DND-41 (cell line): ENCODE data around the gene MICAL2.

Experiments
- ATAC-seq: fragments of 200-7000 bp; cut with Tn5 transposase; 3 replicates; pipeline ENCODE4 v1.9.1; 2021; ENCODE audit warnings: low read depth; ENCODE audit not compliant: insufficient read depth
- DNase-seq: peaks from one replicate; pipeline ENCODE4 v3.0.0-alpha.2; 2020
- H2AFZ ChIP-seq: 2 replicates; pipeline ENCODE4 v1.6.0; 2012; ENCODE audit warnings: low read depth, low read length
- H3K27ac ChIP-seq: 2 replicates; pipeline ENCODE4 v1.5.1; 2012; ENCODE audit warnings: low read length, inconsistent platforms
- H3K27me3 ChIP-seq: fragments of 200-600 bp; sonication (generic); 2 replicates; pipeline ENCODE4 v1.6.0; 2012; ENCODE audit warnings: low read length, mild to moderate bottlenecking, inconsistent platforms; ENCODE audit not compliant: insufficient read depth, poor library complexity
- H3K36me3 ChIP-seq: 2 replicates; pipeline ENCODE4 v1.5.1; 2012; ENCODE audit warnings: low read length, inconsistent platforms; ENCODE audit not compliant: insufficient read depth
- H3K4me1 ChIP-seq: 2 replicates; pipeline ENCODE4 v1.5.1; 2012; ENCODE audit warnings: mild to moderate bottlenecking, low read length; ENCODE audit not compliant: insufficient read depth
- H3K4me2 ChIP-seq: 2 replicates; pipeline ENCODE4 v1.6.0; 2012; ENCODE audit warnings: mild to moderate bottlenecking, moderate library complexity, low read length, inconsistent platforms; ENCODE audit not compliant: insufficient read depth
- H3K4me3 ChIP-seq, 2 experiments: fragments of 200-600 bp in 1 of 2; shearing (Covaris generic) in 1 of 2; 2 replicates each; pipeline ENCODE4 v1.5.1; 2012 to 2016; ENCODE audit warnings: inconsistent platforms in 2 of 2, low read length in 2 of 2, mild to moderate bottlenecking in 2 of 2, low read depth in 1 of 2, moderate library complexity in 1 of 2
- H3K79me2 ChIP-seq: 2 replicates; pipeline ENCODE4 v1.6.0; 2012; ENCODE audit warnings: low read length, inconsistent platforms; ENCODE audit not compliant: insufficient read depth
- H3K9ac ChIP-seq: 2 replicates; pipeline ENCODE4 v1.6.0; 2012; ENCODE audit warnings: low read depth, mild to moderate bottlenecking, inconsistent platforms, low read length, moderate library complexity
- H3K9me3 ChIP-seq: 2 replicates; pipeline ENCODE4 v1.5.1; 2012; ENCODE audit warnings: low read length, moderate library complexity, mild to moderate bottlenecking, inconsistent platforms; ENCODE audit not compliant: insufficient read depth, severe bottlenecking
- H4K20me1 ChIP-seq: 2 replicates; pipeline ENCODE4 v1.6.0; 2012; ENCODE audit warnings: low read length; ENCODE audit not compliant: insufficient read depth
- EZH2 ChIP-seq: IDR thresholded peaks from 3 replicates; pipeline ENCODE4 v1.6.1; 2012; ENCODE audit warnings: borderline replicate concordance, low read depth, mild to moderate bottlenecking, moderate library complexity, low read length, inconsistent platforms; ENCODE audit not compliant: severe bottlenecking
- TF ChIP-seq, protein P1 (sequence below): IDR thresholded peaks from 2 replicates; pipeline ENCODE4 v1.5.1; 2012; ENCODE audit warnings: borderline replicate concordance, low read length, moderate library complexity, mild to moderate bottlenecking; ENCODE audit not compliant: poor library complexity, severe bottlenecking; ENCODE audit errors: extremely low read depth

Gene MICAL2

DNA sequence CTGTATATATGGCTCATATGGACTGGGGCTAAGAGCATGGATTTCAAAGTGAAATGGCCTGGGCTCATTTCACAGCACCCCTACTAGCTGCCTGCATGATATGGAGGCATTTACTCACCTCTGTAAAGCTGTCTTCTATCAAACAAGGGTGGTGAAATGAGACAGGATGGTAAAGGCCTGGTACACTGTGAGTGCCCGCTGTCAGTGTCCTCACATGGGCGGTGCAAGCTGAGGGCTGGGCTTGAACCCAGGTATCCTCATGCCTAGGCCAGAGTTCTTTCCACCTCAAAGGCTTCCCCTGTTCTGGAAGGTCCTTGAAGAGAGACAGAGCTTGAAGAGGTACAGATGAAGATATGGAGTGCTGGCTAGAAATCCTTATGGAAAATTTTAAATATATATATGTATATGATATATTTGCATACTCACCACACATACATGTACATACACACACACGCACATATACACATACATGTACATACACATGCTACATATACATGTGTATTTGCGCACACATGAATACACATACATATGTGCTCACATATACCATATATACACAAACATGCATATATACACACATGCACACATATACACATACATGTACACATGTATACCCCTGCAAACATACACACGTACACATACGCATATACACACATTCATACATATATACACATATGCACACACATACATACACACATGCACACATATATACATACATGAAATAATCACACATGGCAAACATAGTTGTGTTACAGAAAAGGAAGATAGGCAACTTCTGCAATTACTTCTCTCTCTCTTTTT, 44.7 kb downstream of the MICAL2 start:
- Histone ChIP-seq H3K9me3 (no peaks in the 10 kb centered on the region), H3K4me2 (no peak overlapping the region), H3K27ac (no peak overlapping the region), H3K27me3 (no peaks in the 10 kb centered on the region), H3K79me2 (no peaks in the 10 kb centered on the region), H3K4me3 (no peak overlapping the region), H3K9ac (no peak overlapping the region), H3K4me1 (peaks cover 19% of the 10 kb centered on the region), H2AFZ (no peak overlapping the region), H3K36me3 (no peaks in the 10 kb centered on the region), H4K20me1 (no peaks in the 10 kb centered on the region)
- DNase-seq (no peak), ATAC-seq (no peak)
- TF ChIP-seq EZH2 = no peak
- TF ChIP-seq, protein P1, sequence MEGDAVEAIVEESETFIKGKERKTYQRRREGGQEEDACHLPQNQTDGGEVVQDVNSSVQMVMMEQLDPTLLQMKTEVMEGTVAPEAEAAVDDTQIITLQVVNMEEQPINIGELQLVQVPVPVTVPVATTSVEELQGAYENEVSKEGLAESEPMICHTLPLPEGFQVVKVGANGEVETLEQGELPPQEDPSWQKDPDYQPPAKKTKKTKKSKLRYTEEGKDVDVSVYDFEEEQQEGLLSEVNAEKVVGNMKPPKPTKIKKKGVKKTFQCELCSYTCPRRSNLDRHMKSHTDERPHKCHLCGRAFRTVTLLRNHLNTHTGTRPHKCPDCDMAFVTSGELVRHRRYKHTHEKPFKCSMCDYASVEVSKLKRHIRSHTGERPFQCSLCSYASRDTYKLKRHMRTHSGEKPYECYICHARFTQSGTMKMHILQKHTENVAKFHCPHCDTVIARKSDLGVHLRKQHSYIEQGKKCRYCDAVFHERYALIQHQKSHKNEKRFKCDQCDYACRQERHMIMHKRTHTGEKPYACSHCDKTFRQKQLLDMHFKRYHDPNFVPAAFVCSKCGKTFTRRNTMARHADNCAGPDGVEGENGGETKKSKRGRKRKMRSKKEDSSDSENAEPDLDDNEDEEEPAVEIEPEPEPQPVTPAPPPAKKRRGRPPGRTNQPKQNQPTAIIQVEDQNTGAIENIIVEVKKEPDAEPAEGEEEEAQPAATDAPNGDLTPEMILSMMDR = no peak

DNA sequence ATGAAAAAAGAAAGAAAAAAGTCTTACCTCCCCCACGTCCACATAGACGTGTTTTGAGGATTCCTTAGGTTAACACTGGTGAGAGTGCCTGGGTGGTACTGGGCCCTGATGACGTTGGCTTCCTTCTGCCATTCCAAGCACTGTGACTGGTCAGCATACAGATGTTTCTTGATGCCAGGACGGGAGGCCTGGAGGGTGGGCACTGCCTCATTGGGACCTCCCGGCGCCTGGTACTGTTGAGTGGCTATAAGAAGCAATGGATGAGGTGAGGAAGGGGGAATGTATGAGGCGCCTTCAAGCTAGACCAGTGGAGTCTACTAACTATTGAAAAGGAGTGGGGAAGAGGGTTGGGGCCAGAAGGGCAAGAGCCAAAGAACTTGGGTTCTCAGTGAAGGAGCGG, 45.3 kb downstream of the MICAL2 start:
- H3K9ac ChIP-seq = no peak overlapping the region
- H3K79me2 ChIP-seq = no peaks in the 10 kb centered on the region
- H3K4me3 ChIP-seq = no peak overlapping the region
- TF ChIP-seq, protein P1 = no peak
- no peak for TF ChIP-seq EZH2
- no peaks in the 10 kb centered on the region for H4K20me1 ChIP-seq
- ATAC-seq (no peak), DNase-seq (no peak)
- no peak overlapping the region for H3K27ac ChIP-seq
- H3K9me3 ChIP-seq = no peaks in the 10 kb centered on the region
- peaks cover 19% of the 10 kb centered on the region for H3K4me1 ChIP-seq
- no peaks in the 10 kb centered on the region for H3K36me3 ChIP-seq
- no peak overlapping the region for H2AFZ ChIP-seq
- no peaks in the 10 kb centered on the region for H3K27me3 ChIP-seq
- H3K4me2 ChIP-seq = no peak overlapping the region

DNA sequence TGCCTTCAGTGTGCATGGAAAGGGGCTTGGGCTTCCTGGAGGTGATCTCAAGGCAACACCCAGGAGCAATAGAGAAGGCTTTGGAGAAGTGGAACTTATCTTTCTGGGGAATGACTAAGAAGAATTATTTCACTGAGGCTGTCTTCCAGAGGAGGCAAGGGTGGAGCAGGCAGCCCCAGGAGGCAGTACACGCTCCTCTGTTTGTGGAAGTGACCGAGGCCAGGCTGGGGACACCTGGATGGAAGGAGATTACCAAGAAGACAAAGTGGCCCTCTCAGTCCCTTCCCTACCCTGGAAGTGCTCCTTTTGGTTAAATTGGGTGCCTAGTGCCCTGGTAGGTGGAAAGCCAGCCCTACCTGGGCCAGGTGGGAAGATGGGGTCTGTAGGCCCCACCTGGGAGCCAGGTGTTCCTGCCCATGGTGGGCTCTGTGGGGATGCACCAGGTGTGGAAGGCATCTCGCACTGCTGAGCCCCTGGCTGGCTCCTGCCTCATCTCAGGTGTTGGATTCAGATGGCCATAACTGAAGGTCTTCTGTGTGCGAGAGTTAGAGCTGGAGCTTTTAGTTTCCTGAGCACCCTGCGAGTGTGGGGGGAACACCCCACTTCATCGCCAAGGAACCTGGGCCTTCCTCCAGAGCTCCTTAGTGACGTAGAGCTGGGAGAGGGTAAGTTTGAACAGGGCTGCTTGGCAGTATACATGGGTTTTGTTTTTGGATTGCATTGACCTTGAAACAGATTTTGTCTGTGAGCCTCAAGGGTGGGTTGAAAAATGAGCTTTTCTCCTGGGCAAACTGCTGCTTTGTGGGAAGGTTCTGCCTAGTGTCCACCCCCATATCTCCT, 46.1 kb downstream of the MICAL2 start:
- TF ChIP-seq EZH2 = no peak
- H3K36me3 ChIP-seq = no peaks in the 10 kb centered on the region

DNA sequence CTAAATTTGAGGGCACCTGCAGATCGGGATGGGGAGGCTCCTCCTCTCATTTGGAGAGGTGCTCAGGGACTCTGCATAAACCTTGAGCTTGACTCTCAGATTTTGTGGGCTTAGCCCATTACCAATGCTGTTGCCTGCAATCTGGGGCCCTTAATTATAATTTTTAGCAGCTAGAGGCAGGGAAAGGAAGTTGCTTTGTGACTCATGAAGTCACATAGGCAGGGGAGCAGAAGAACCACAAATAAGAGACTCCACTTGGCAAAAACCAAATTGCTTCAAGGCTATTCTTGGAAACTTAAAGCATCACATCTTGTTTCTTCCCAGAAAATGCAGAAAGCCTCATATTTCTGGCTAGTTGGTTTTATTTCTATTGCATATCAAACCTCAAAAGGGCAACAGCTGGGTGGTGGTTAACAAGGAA, 46.9 kb downstream of the MICAL2 start:
- Histone ChIP-seq H3K27ac (0 out of 2 replicates have a peak overlapping the region, but pooled peaks have one; percentile 16), H3K27me3 (no peaks in the 10 kb centered on the region)

More for the DNA sequence above, 46.1 kb downstream of the MICAL2 start:
- DNase-seq (no peak), ATAC-seq (no peak)
- Histone ChIP-seq H4K20me1 (no peaks in the 10 kb centered on the region), H3K9me3 (no peaks in the 10 kb centered on the region), H2AFZ (no peak overlapping the region), H3K9ac (no peak overlapping the region), H3K27me3 (no peaks in the 10 kb centered on the region), H3K4me2 (no peak overlapping the region), H3K4me1 (peaks cover 19% of the 10 kb centered on the region), H3K4me3 (no peak overlapping the region), H3K27ac (0 out of 2 replicates have a peak overlapping the region, but pooled peaks have one; percentile 16), H3K79me2 (no peaks in the 10 kb centered on the region)

More for the DNA sequence above, 46.9 kb downstream of the MICAL2 start:
- Histone ChIP-seq H3K36me3 (no peaks in the 10 kb centered on the region), H3K4me2 (no peak overlapping the region), H3K4me1 (peaks cover 19% of the 10 kb centered on the region), H3K79me2 (no peaks in the 10 kb centered on the region), H3K9me3 (no peaks in the 10 kb centered on the region), H3K4me3 (no peak overlapping the region), H4K20me1 (no peaks in the 10 kb centered on the region), H2AFZ (no peak overlapping the region), H3K9ac (no peak overlapping the region)
- ATAC-seq = peak; percentile 89
- TF ChIP-seq, protein P1 = no peak
- no peak for TF ChIP-seq EZH2
- DNase-seq = peak; percentile 33
